Esophagus (tissue), 2 donors: Measurements from ENCODE around the gene IRX3. TPM values are rescaled to one million over a fixed set of nuclear protein-coding genes. Genes with fewer than 3 reads are reported as not detected.

Experiments
- H3K27ac ChIP-seq, 2 donors: one replicate each; pipeline ENCODE4 v1.5.1; 2013; ENCODE audit warnings: low read depth in 2 of 2, mild to moderate bottlenecking in 2 of 2, inconsistent platforms in 1 of 2, low read length in 1 of 2, moderate library complexity in 1 of 2
- H3K27me3 ChIP-seq, 2 donors: one replicate each; pipeline ENCODE4 v1.6.1; 2013; ENCODE audit warnings: low read length in 2 of 2, control low read depth in 1 of 2, mild to moderate bottlenecking in 1 of 2; ENCODE audit not compliant: insufficient read depth in 2 of 2, control insufficient read depth in 1 of 2
- H3K36me3 ChIP-seq, 2 donors: one replicate each; pipeline ENCODE4 v1.6.1; 2013; ENCODE audit warnings: low read length in 1 of 2; ENCODE audit not compliant: control insufficient read depth in 2 of 2, insufficient read depth in 2 of 2
- H3K4me1 ChIP-seq, 2 donors: one replicate each; pipeline ENCODE4 v1.6.1; 2013; ENCODE audit warnings: low read length in 1 of 2; ENCODE audit not compliant: control insufficient read depth in 2 of 2, insufficient read depth in 2 of 2
- H3K4me3 ChIP-seq, 2 donors: one replicate each; pipeline ENCODE4 v1.5.1; 2013; ENCODE audit warnings: low read length in 2 of 2, mild to moderate bottlenecking in 2 of 2, low read depth in 1 of 2, moderate library complexity in 1 of 2
- H3K9me3 ChIP-seq, 2 donors: one replicate each; pipeline ENCODE4 v1.6.1; 2013; ENCODE audit warnings: mild to moderate bottlenecking in 2 of 2, low read depth in 1 of 2, low read length in 1 of 2, moderate library complexity in 1 of 2; ENCODE audit not compliant: control insufficient read depth in 2 of 2, insufficient read depth in 1 of 2
- WGBS, 2 donors: extraction: QIAGEN DNeasy Blood & Tissue Kit; methylation state at CpG; one replicate each; pipeline ENCODE4 v1.1.7; 2013; 5-methylcytosine and 5-hydroxymethylcytosine counted together
- polyA plus RNA-seq, 2 donors: library from polyadenylated mRNA; stranded (reverse); fragments of 200-250 nt; gene quantifications; one replicate each; pipeline ENCODE4 v1.2.3, GENCODE V29; 2013
- donor health status: healthy with polysubstance abuse.
- donor health status: Bipolar disorder and iron deficiency.

IRX3 gene
- polyA plus RNA-seq, 2 donors: 12.3 to 20.2 TPM

- no peak overlapping the region for H3K4me3 ChIP-seq
- no peaks in the 10 kb centered on the region for H3K9me3 ChIP-seq
- no peaks in the 10 kb centered on the region for H3K4me1 ChIP-seq
- WGBS, 2 donors: 78 to 87% methylated on average over 1 of the region's 1 CpG
- no peaks in the 10 kb centered on the region for H3K36me3 ChIP-seq
- H3K27me3 ChIP-seq: no peaks in the 10 kb centered on the region
- no peak overlapping the region for H3K27ac ChIP-seq
Measured at GRCh38 chr16:54318941-54319340, 32.4 kb upstream of the IRX3 start.

GRCh38 chr16:54317101-54317611, 30.6 kb upstream of the IRX3 start:
- Histone ChIP-seq H3K9me3 (no peaks in the 10 kb centered on the region), H3K36me3 (no peaks in the 10 kb centered on the region), H3K4me1 (no peaks in the 10 kb centered on the region), H3K27me3 (no peaks in the 10 kb centered on the region), H3K4me3 (no peak overlapping the region), H3K27ac (no peak overlapping the region)
- WGBS, 2 donors: 77 to 89% methylated on average over 15 of the region's 15 CpGs

- H3K9me3 ChIP-seq: no peaks in the 10 kb centered on the region
- no peak overlapping the region for H3K4me3 ChIP-seq
- no peaks in the 10 kb centered on the region for H3K4me1 ChIP-seq
- WGBS, 2 donors: 81 to 84% methylated on average over 8 of the region's 8 CpGs
- no peaks in the 10 kb centered on the region for H3K36me3 ChIP-seq
- H3K27ac ChIP-seq: no peak overlapping the region
- no peaks in the 10 kb centered on the region for H3K27me3 ChIP-seq
Measured at GRCh38 chr16:54316095-54316889, 29.7 kb upstream of the IRX3 start.

- Histone ChIP-seq H3K36me3 (no peaks in the 10 kb centered on the region), H3K27me3 (no peaks in the 10 kb centered on the region), H3K4me3 (no peak overlapping the region), H3K4me1 (no peaks in the 10 kb centered on the region), H3K9me3 (no peaks in the 10 kb centered on the region), H3K27ac (no peak overlapping the region)
- WGBS, 2 donors: 83 to 86% methylated on average over 4 of the region's 4 CpGs
Measured at GRCh38 chr16:54313789-54314188, 27.2 kb upstream of the IRX3 start.

GRCh38 chr16:54312502-54312991, 26.0 kb upstream of the IRX3 start:
- H3K4me3 ChIP-seq: no peak overlapping the region
- H3K27ac ChIP-seq: no peak overlapping the region
- no peaks in the 10 kb centered on the region for H3K4me1 ChIP-seq
- H3K9me3 ChIP-seq: no peaks in the 10 kb centered on the region
- no peaks in the 10 kb centered on the region for H3K27me3 ChIP-seq
- WGBS, 2 donors: 92 to 96% methylated on average over 3 of the region's 3 CpGs
- H3K36me3 ChIP-seq: no peaks in the 10 kb centered on the region

- Histone ChIP-seq H3K4me1 (no peaks in the 10 kb centered on the region), H3K27ac (no peak overlapping the region), H3K4me3 (no peak overlapping the region), H3K36me3 (no peaks in the 10 kb centered on the region), H3K9me3 (no peaks in the 10 kb centered on the region), H3K27me3 (no peaks in the 10 kb centered on the region)
- WGBS, 2 donors: 66 to 68% methylated on average over 5 of the region's 5 CpGs
Measured at GRCh38 chr16:54309341-54309740, 22.8 kb upstream of the IRX3 start.

- H3K4me3 ChIP-seq: no peak overlapping the region
- no peak overlapping the region for H3K27ac ChIP-seq
- WGBS, 2 donors: 67 to 70% methylated on average over 3 of the region's 3 CpGs
- no peaks in the 10 kb centered on the region for H3K36me3 ChIP-seq
- no peaks in the 10 kb centered on the region for H3K27me3 ChIP-seq
- H3K9me3 ChIP-seq: peaks cover 0 to 3% of the 10 kb centered on the region in 2 donors
- H3K4me1 ChIP-seq: no peaks in the 10 kb centered on the region
Measured at GRCh38 chr16:54305080-54305479, 18.5 kb upstream of the IRX3 start.

- Histone ChIP-seq H3K4me1 (no peaks in the 10 kb centered on the region), H3K9me3 (peaks cover 0 to 3% of the 10 kb centered on the region in 2 donors), H3K36me3 (no peaks in the 10 kb centered on the region), H3K27ac (no peak overlapping the region), H3K27me3 (no peaks in the 10 kb centered on the region), H3K4me3 (no peak overlapping the region)
- 79 to 81% methylated on average over 8 of the region's 8 CpGs for WGBS, 2 donors
Measured at GRCh38 chr16:54303613-54304012, 17.0 kb upstream of the IRX3 start.

- Histone ChIP-seq H3K9me3 (peaks cover 0 to 5% of the 10 kb centered on the region in 2 donors), H3K27ac (no peak overlapping the region), H3K27me3 (no peaks in the 10 kb centered on the region), H3K36me3 (no peaks in the 10 kb centered on the region), H3K4me1 (no peaks in the 10 kb centered on the region), H3K4me3 (no peak overlapping the region)
- WGBS, 2 donors: 89 to 93% methylated on average over 3 of the region's 3 CpGs
Measured at GRCh38 chr16:54297154-54297553, 10.6 kb upstream of the IRX3 start.

- Histone ChIP-seq H3K9me3 (peaks cover 0 to 5% of the 10 kb centered on the region in 2 donors), H3K4me3 (no peak overlapping the region)
- WGBS, 2 donors: 93 to 97% methylated on average over 1 of the region's 1 CpG
Measured at GRCh38 chr16:54296543-54296942, 10.0 kb upstream of the IRX3 start.

More at GRCh38 chr16:54296543-54296942, 10.0 kb upstream of the IRX3 start:
- H3K4me1 ChIP-seq: peaks cover 0 to 2% of the 10 kb centered on the region in 2 donors
- H3K36me3 ChIP-seq: no peaks in the 10 kb centered on the region
- no peak overlapping the region for H3K27ac ChIP-seq
- H3K27me3 ChIP-seq: no peaks in the 10 kb centered on the region
